Nasal cavity respiratory epithelium epithelial cell of viscerocranial mucosa (primary cell): ENCODE results near the gene C2CD5. TPM values are rescaled to one million over a fixed set of nuclear protein-coding genes. Genes with fewer than 3 reads are reported as not detected.

ENCODE experiments used
- total RNA-seq: library from RNA; depleted of rRNA; stranded (reverse); fragments of >200 nt; gene quantifications from 2 replicates; pipeline ENCODE4 v1.2.3, GENCODE V29; 2014

Gene C2CD5
- total RNA-seq = 14.7 and 16.2 TPM in 2 replicates

DNA sequence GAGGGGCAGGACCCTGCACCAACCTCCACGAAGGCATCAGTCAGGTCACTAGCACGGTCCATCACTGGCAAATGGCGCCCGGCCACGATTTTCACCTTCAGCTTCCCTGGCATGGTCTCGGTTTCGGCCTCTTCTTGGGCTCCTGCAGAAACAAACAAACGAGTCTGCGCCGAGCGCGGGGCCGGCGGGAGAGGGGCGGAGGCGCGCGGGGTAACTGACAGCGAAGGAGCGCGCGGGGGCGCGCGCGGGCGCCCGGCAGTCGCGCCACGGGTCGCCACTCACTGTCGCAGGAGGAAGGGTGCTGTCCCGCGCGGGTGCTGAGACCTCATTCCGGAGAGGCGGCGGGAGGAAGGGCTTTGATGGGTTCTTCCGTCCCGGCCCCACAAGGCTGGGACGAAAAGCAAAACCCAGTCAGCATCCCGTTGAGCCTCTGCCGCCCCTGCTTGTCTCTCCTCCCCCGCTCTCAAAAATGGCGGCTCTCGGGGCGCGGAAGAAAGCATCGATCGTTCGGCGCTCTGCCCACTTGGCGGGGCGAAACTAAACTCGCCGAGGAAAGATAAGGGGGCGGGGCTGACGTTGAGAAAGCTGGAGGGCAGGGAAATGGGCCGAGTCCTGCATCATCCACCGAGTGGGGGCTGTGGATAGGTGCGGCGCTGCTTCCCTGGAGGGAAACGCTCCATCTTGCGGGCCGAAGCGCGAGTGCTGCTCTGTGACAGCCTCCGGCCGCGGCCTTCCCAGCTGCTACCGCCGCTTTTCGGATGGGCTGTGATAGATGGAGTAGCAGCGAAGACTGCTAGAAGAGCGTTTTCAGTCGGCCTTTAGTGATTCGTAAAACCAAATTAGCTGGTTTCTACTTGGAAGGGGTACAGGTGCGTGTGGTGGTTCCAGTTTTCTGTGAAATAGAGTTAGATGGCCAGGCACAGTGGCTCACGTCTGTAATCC is at the start of gene C2CD5:
Gene C2CD5, minus strand, starts transcription at position 505 of the 942 bp plus-strand sequence. Its CDS starts 392 bp downstream, at position 113.

Other genes starting within 250 kb of the C2CD5 start
- 0.34 and 0.64 TPM in 2 replicates for gene ST8SIA1, start 209.8 kb downstream of the C2CD5 start, total RNA-seq
- 13.7 and 30.5 TPM in 2 replicates for gene ETNK1, start 80.6 kb upstream of the C2CD5 start, total RNA-seq